Measurements from ENCODE around the gene UMODL1.

- TF ChIP-seq SMAD1 (IDR thresholded peaks at IDR 0.05; ENCODE audit: low read depth, partially characterized antibody) (no peak), SKIL (IDR thresholded peaks at IDR 0.05; ENCODE audit: low read depth, poor library complexity, severe bottlenecking) (no peak), TAF1 (IDR thresholded peaks at IDR 0.05; ENCODE audit: borderline replicate concordance, low read depth, low read length) (no peak), USF1 (IDR thresholded peaks at IDR 0.05; ENCODE audit: borderline replicate concordance, extremely low read length, insufficient read depth, low read depth, low read length) (no peak), RFX5 (IDR thresholded peaks at IDR 0.05; ENCODE audit: low read depth, low read length) (no peak), YY1 (IDR thresholded peaks at IDR 0.05; ENCODE audit: low read depth, low read length) (no peak), NFIC (IDR thresholded peaks at IDR 0.05; ENCODE audit: low read depth, low read length) (no peak), SMC3 (IDR thresholded peaks at IDR 0.05; ENCODE audit: borderline replicate concordance, low read length) (no peak)
Observed at GRCh38 chr21:42075686-42076471, 4.8 kb downstream of the UMODL1 start.

All from GM12878 (cell line).